Stimulated activated CD4-positive, alpha-beta T cell treated with anti-CD3 and anti-CD28 coated beads, TNF-alpha, amount 100 ng/mL, for 1 hour (primary cell): ENCODE results near the gene MADCAM1.
A peak's percentile ranks its signal among the peaks of the same experiment; 100 is the strongest.

ENCODE experiments used
- DNase-seq, 3 donors: peaks; one replicate each; pipeline ENCODE4 v3.0.0-alpha.2; 2020; ENCODE audit warnings: low read depth in 3 of 3, low spot score in 1 of 3

MADCAM1 gene

GRCh38 chr19:508204-509150, 12.2 kb downstream of the MADCAM1 start:
- DNase-seq: no peak

- DNase-seq: peak; percentile 81 to 91 (median 84)
Observed at GRCh38 chr19:510606-511100, 14.4 kb downstream of the MADCAM1 start.

- DNase-seq: peak; percentile 48 to 74 (median 63)
Observed at GRCh38 chr19:511101-511851, 15.0 kb downstream of the MADCAM1 start.

- DNase-seq: no peak
Observed at GRCh38 chr19:512547-513365, 16.5 kb downstream of the MADCAM1 start.

GRCh38 chr19:513368-514165, 17.3 kb downstream of the MADCAM1 start:
- no peak for DNase-seq

- DNase-seq: no peak
Observed at GRCh38 chr19:514166-514663, 17.9 kb downstream of the MADCAM1 start.

- no peak for DNase-seq
Observed at GRCh38 chr19:517721-518597, 21.7 kb downstream of the MADCAM1 start.

GRCh38 chr19:518598-519231, 22.4 kb downstream of the MADCAM1 start:
- peak in 2 of 3 donors; percentile 42 to 47 for DNase-seq

- no peak for DNase-seq
Observed at GRCh38 chr19:519449-519865, 23.2 kb downstream of the MADCAM1 start.

GRCh38 chr19:522726-523125, 26.4 kb downstream of the MADCAM1 start:
- DNase-seq: no peak

GRCh38 chr19:524062-524674, 27.9 kb downstream of the MADCAM1 start:
- no peak for DNase-seq

GRCh38 chr19:525029-525428, 28.7 kb downstream of the MADCAM1 start:
- DNase-seq: no peak

- no peak for DNase-seq
Observed at GRCh38 chr19:525857-526419, 29.7 kb downstream of the MADCAM1 start.

- no peak for DNase-seq
Observed at GRCh38 chr19:530134-531008, 34.1 kb downstream of the MADCAM1 start.

- DNase-seq: peak; percentile 65 to 90 (median 75)
Observed at GRCh38 chr19:531009-531752, 34.9 kb downstream of the MADCAM1 start.
